ENCODE measurements around the gene CHST6.
A peak's percentile ranks its signal among the peaks of the same experiment; 100 is the strongest.
"Not testable (repeated sequence)": the region's sequence is repeated elsewhere in the genome, so short reads cannot be mapped to it uniquely, and the experiment has no call there.

The CHST6 gene

DNA sequence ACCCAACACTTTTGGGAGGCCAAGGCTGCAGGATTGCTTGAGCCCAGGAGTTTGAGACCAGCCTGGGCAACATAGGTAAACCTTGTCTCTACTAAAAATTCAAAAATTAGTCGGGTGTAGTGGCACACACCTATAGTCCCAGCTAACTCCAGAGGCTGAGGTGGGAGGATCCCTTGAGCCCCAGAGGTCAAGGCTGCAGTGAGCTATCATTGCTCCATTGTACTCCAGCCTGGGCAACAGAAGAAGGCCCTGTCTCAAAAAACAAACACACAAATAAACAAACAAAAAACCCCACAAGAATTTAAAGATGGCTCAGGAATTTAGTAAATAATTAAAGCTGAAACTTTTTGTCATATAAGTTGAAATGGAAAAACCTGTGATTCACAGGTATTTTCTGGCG is 28.5 kb downstream of the CHST6 start:
- CTCF ChIA-PET: interaction anchor here (1.0 kb wide), 2 partner anchors 25 to 51 kb away, joined by 3 to 4 read pairs; no protein-coding TSS in a partner anchor
- POLR2A ChIA-PET (ENCODE audit: low non-redundant PET): no interaction called here
- no peak for TF ChIP-seq CTCF (conservative IDR thresholded peaks at IDR 0.05; ENCODE audit: low read depth)
- no peak for DNase-seq (ENCODE audit: low spot score)
- H3K27ac ChIP-seq: no peak overlapping the region

DNA sequence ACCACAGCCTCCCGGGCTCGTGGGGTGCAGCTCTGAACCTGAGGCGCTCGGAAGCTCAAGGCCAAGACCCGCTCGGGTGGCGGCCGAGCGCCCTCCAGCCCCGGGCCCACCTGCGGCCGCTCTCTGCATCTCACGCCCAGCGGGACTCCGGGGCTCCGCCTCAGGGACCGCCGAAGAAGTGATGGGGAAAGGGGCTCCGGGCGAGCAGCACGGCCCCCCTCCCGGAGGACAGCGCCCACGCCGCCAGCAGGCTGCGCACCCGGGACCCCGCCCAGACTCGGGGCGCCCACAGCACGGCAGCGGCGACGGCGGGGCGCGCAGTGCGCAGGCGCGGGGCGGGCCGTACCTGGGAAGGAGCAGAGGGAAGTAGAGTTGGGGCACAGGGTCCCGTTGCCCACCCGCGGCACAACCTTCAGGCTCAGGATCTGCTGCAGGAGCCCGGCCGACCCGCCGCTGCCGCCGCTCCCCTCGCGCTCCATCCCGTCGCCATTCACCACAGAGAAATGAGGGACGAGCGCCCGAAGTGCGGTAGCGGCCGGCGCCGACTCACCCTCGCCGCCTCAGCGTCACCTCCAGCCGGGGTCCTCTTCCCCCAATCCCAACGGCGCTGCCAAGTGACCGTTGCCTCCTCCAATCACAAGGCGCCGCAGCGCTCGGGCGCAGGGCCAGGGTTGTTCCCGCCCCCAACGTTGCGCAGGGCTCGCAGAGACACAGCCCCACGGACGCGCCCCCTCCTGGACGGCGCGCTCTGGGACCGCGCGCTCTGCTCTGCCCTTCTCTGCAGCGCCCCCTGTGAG is 30.9 kb downstream of the CHST6 start, which contains the start of gene TMEM170A:
TMEM170A (minus strand) TSS at position 568 of the 797 bp plus-strand sequence; CDS start at position 479, 89 bp downstream.
- H3K27ac ChIP-seq: peak within 1 kb of the TSS; percentile 87
- TF ChIP-seq CTCF (conservative IDR thresholded peaks at IDR 0.05; ENCODE audit: low read depth): peak; percentile 100
- CTCF ChIA-PET: interaction anchor here (0.6 to 1.2 kb wide), 6 partner anchors 10 to 1148 kb away, joined by 3 to 5 read pairs (median 4); no protein-coding TSS in a partner anchor
- POLR2A ChIA-PET (ENCODE audit: low non-redundant PET): no interaction called here
- DNase-seq (ENCODE audit: low spot score): peak; percentile 97

DNA sequence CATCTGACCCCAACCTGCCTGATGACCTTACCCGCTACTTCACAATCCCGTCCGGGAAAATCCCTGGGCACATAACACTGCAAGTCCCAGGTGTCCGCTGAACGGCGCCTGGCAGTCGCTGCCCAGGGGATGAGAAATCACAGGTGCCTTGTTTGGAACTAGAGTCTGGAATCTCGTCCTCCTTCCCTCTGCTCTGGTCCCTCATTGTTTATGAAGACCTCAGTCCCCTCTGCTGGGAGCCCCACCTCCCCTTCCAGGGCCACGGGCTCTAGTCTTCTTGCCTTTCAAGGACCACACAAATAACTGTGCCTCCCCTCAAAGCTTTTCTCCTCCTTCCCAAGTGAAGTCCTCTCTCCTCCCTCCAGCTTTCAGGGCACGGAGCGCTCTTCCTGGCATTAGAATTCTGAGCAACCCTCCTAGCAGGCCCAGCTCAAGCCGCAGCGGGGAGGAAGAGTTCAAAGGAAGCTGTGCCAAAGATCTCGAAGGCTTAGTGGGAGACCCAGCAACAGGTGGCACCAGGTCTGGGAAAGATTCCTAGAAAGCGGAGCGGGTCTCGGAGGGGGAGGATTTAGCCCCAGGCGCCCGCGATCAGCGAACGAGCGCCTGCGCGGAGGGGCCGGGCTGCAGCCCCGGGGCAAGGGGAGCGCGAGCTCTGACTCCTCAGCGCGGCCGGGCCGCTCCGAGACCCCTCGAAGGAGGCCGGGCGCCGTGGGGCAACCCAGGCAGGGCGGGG is 31.7 kb downstream of the CHST6 start:
- POLR2A ChIA-PET (ENCODE audit: low non-redundant PET): not testable (repeated sequence)
- DNase-seq (ENCODE audit: low spot score): peak; percentile 20
- CTCF ChIA-PET: interaction anchor here (0.6 to 1.1 kb wide), 3 partner anchors 54 to 1149 kb away, joined by 3 to 5 read pairs (median 4); no protein-coding TSS in a partner anchor
- H3K27ac ChIP-seq: peak overlapping the region; percentile 87

DNA sequence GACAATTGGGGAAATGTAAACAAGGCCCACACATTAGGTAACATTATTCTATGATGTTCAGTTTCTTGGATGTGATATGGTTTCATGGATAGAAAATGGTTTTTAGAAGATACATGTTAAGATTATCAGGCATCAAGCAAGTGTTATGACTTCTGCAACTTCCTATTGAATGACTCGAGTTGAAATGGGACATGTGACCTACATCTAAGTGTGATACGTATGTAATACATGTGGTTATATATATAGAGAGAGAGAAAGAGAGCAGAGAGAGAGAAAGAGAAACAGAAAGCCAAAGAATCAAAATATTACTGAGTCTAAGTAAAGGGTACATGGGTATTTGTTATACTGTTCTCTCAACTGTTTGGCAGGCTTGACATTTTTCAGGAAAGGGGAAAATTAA is 32.4 kb downstream of the CHST6 start:
- no peak for DNase-seq (ENCODE audit: low spot score)
- no peak for TF ChIP-seq CTCF (conservative IDR thresholded peaks at IDR 0.05; ENCODE audit: low read depth)
- no peak overlapping the region for H3K27ac ChIP-seq
- POLR2A ChIA-PET (ENCODE audit: low non-redundant PET): no interaction called here
- CTCF ChIA-PET: no interaction called here

DNA sequence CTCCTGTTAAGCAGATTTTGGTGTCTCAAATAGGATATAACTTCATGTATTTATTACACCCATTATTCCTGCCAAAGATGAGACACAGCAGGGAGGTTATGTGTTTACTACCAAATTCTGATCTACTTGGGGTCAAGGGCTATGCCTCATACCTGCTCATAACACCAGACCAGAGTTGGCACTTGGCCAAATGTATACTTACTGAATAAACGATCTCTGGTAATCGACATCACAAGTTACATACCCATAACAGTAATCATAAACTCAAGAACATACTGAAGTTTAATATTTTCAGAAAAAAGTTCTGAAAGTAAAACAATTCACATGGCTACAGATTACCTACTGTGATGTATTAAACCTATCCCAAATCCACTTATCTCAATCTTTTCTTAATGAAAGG is 33.7 kb downstream of the CHST6 start:
- DNase-seq (ENCODE audit: low spot score): no peak
- no peak for TF ChIP-seq CTCF (conservative IDR thresholded peaks at IDR 0.05; ENCODE audit: low read depth)
- no peak overlapping the region for H3K27ac ChIP-seq
- ChIA-PET POLR2A (ENCODE audit: low non-redundant PET) (no interaction called here), CTCF (no interaction called here)

GRCh38 chr16:75460446-75460845 is 34.8 kb downstream of the CHST6 start:
- ChIA-PET CTCF (no interaction called here), POLR2A (ENCODE audit: low non-redundant PET) (no interaction called here)
- DNase-seq (ENCODE audit: low spot score): no peak
- no peak overlapping the region for H3K27ac ChIP-seq
- TF ChIP-seq CTCF (conservative IDR thresholded peaks at IDR 0.05; ENCODE audit: low read depth): no peak

DNA sequence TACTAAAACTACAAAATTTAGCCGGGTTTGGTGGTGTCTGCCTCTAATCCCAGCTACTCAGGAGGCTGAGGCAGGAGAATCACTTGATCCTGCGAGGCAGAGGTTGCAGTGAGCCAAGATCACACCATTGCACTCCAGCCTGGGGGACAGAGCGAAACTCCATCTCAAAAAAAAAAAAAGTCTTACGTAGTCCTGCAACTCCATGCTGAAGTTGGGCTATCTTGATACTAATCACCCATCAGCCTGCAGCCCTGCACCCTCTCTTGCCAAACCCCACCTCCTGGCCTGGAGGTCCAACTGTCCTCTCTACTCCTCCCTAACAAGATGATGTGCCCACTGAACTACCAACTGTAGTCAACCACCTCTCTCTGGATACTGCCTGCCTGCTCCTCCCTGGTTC is 35.5 kb downstream of the CHST6 start:
- POLR2A ChIA-PET (ENCODE audit: low non-redundant PET): no interaction called here
- H3K27ac ChIP-seq: 0 out of 2 replicates have a peak overlapping the region, but pooled peaks have one; percentile 4
- no peak for DNase-seq (ENCODE audit: low spot score)
- CTCF ChIA-PET: no interaction called here
- no peak for TF ChIP-seq CTCF (conservative IDR thresholded peaks at IDR 0.05; ENCODE audit: low read depth)
